Measurements from ENCODE around the gene RFC4. TPM values are rescaled to one million over a fixed set of nuclear protein-coding genes. Genes with fewer than 3 reads are reported as not detected.

The RFC4 gene
- total and polyA plus RNA-seq, 2 of the 8 experiments (the other 6 are each of a cell fraction or from before 2014, with no cell fraction given): 21.8 to 86.9 TPM

DNA sequence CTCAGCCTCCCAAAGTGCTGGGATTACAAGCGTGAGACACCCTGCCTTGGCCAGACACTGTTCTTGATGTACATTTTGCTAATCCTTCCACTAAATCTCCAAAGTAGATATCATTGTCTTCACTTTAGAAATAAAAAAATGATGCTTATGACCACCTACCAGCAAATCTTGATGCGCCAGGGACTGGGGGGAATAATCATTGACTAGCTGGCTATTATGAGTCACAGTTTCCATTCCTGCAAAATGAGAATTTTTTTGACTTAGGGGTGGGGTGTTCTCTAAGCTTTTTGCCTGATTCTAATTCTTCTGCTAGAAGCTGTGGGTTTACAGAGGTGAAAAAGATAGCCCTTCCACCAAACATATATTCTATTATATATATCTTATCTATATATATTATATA lies 17.1 kb upstream of the RFC4 start:
- Histone ChIP-seq H2BK20ac (ENCODE audit: low read length) (no peak overlapping the region), H2BK12ac (ENCODE audit: low read depth, low read length) (no peak overlapping the region), H3K4me1 (replicated peaks in 1 of 4; ENCODE audit: control insufficient read depth in 3 of 4, insufficient read depth in 4 of 4, low read length in 3 of 4) (peaks cover 7 to 23% (median 19%) of the 10 kb centered on the region in 4 experiments), H3K4ac (replicated peaks; ENCODE audit: insufficient read length, low read depth, low read length) (no peak overlapping the region), H3K79me2 (ENCODE audit: control insufficient read depth in 1 of 2, insufficient read depth in 2 of 2, low read length in 2 of 2) (no peaks in the 10 kb centered on the region), H3K27ac (ENCODE audit: low read depth, low read length) (no peak overlapping the region), H2AK5ac (ENCODE audit: low read depth, low read length) (no peak overlapping the region), H3K23ac (ENCODE audit: insufficient read length) (no peak overlapping the region), H4K8ac (ENCODE audit: extremely low read depth, insufficient read depth, low read length) (no peak overlapping the region), H4K20me1 (replicated peaks in 1 of 2; ENCODE audit: control insufficient read depth in 1 of 2, insufficient read depth in 2 of 2, low read length in 2 of 2) (no peaks in the 10 kb centered on the region), H4K5ac (ENCODE audit: insufficient read length, low read depth, low read length) (no peak overlapping the region), H3K79me1 (ENCODE audit: low read depth, low read length) (no peaks in the 10 kb centered on the region; the same call in 1 of the 2 replicates), H4K91ac (replicated peaks; ENCODE audit: insufficient read length, low read length) (no peak overlapping the region), H2BK5ac (ENCODE audit: low read depth, low read length) (no peak overlapping the region), H3K18ac (ENCODE audit: extremely low read depth, low read length) (no peak overlapping the region), H3K4me3 (ENCODE audit: extremely low read depth in 1 of 4, insufficient read depth in 2 of 4, low read depth in 3 of 4, low read length in 4 of 4) (no peak overlapping the region), H3K9ac (replicated peaks in 1 of 4; ENCODE audit: extremely low read depth in 1 of 4, low read depth in 3 of 4, low read length in 3 of 4) (no peak overlapping the region), H3K23me2 (ENCODE audit: low read depth, low read length) (peaks cover 15% of the 10 kb centered on the region; the same call in 1 of the 2 replicates), H2BK120ac (replicated peaks; ENCODE audit: low read depth, low read length) (no peak overlapping the region), H3K4me2 (ENCODE audit: insufficient read depth in 1 of 2, low read depth in 2 of 2, low read length in 2 of 2) (no peak overlapping the region), H3K56ac (replicated peaks; ENCODE audit: insufficient read length, low read depth, low read length) (no peak overlapping the region), H2BK15ac (ENCODE audit: low read length) (no peak overlapping the region), H3K9me3 (ENCODE audit: insufficient read depth in 2 of 2, low read depth in 1 of 2, low read length in 1 of 2) (no peaks in the 10 kb centered on the region), H3K27me3 (replicated peaks in 1 of 4; ENCODE audit: control insufficient read depth in 3 of 4, extremely low read depth in 1 of 4, insufficient read depth in 3 of 4, low read length in 3 of 4) (peaks cover 0 to 32% (median 21%) of the 10 kb centered on the region in 4 experiments; a peak in 6 of 7 replicates), H3K36me3 (ENCODE audit: control insufficient read depth in 2 of 4, insufficient read depth in 4 of 4, low read length in 3 of 4) (no peaks in the 10 kb centered on the region), H3K14ac (ENCODE audit: insufficient read length) (no peak overlapping the region), H2AFZ (ENCODE audit: low read length) (no peak overlapping the region)
- no peak for FAIRE-seq
- DNase-seq (ENCODE audit: low read depth in 1 of 2, low spot score in 2 of 2): no peak
- POLR2A ChIA-PET (ENCODE audit: partially characterized antibody): interaction anchor here (2.6 to 7.4 kb wide), 2 partner anchors 17 to 39 kb away, joined by 13 to 73 read pairs; partner anchors contain the start of genes EIF4A2 and RFC4
- WGBS, 2 experiments (ENCODE audit: extremely low coverage in 1 of 2, insufficient coverage in 1 of 2, insufficient read length in 1 of 2, insufficient replicate concordance in 2 of 2, low coverage in 1 of 2, low lambda C conversion rate in 2 of 2, missing lambda C conversion rate in 1 of 2): 87% methylated on average over 2 of the region's 2 CpGs; no CpG with 5 or more reads in 1 of the 2 experiments
- CTCF ChIA-PET (ENCODE audit: partially characterized antibody): interaction anchor here (0.7 to 5.4 kb wide), 5 partner anchors 14 to 232 kb away, joined by 3 to 43 read pairs (median 3); no protein-coding TSS in a partner anchor
- TF ChIP-seq RNF2 (IDR thresholded peaks at IDR 0.05; ENCODE audit: borderline replicate concordance, low read depth, low read length, missing control alignments, poor library complexity, severe bottlenecking): no peak
- no peak for TF ChIP-seq JUN (IDR thresholded peaks at IDR 0.05; ENCODE audit: low read depth, low read length)
- TF ChIP-seq SRF (IDR thresholded peaks at IDR 0.05; ENCODE audit: low read depth, low read length): no peak
- TF ChIP-seq POU5F1 (IDR thresholded peaks at IDR 0.05; ENCODE audit: low read depth, low read length): no peak
- no peak for TF ChIP-seq RFX5 (IDR thresholded peaks at IDR 0.05; ENCODE audit: borderline replicate concordance, low read depth, low read length)
- TF ChIP-seq, protein P1, sequence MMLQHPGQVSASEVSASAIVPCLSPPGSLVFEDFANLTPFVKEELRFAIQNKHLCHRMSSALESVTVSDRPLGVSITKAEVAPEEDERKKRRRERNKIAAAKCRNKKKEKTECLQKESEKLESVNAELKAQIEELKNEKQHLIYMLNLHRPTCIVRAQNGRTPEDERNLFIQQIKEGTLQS (IDR thresholded peaks at IDR 0.05; ENCODE audit: insufficient read depth, low read depth, low read length): no peak
- no peak for TF ChIP-seq PHF8 (conservative IDR thresholded peaks at IDR 0.05; ENCODE audit: low read depth, low read length)
- no peak for TF ChIP-seq BACH1 (IDR thresholded peaks at IDR 0.05; ENCODE audit: low read length)
- TF ChIP-seq EP300 (IDR thresholded peaks at IDR 0.05; ENCODE audit: borderline replicate concordance in 1 of 2, low read depth in 2 of 2, low read length in 2 of 2): no peak
- TF ChIP-seq BCL11A (IDR thresholded peaks at IDR 0.05; ENCODE audit: low read depth in 2 of 2, low read length in 2 of 2): no peak
- no peak for TF ChIP-seq YY1 (IDR thresholded peaks at IDR 0.05; ENCODE audit: low read depth, low read length)
- no peak for TF ChIP-seq CHD2 (IDR thresholded peaks at IDR 0.05; ENCODE audit: low read length)
- no peak for TF ChIP-seq MAFK (IDR thresholded peaks at IDR 0.05; ENCODE audit: low read depth, low read length)

All from H1 (cell line).